GM12878 (cell line): ENCODE measurements around the gene SOX30. TPM values are rescaled to one million over a fixed set of nuclear protein-coding genes. Genes with fewer than 3 reads are reported as not detected.

Source experiments
- ATAC-seq: fragments of 200-7000 bp; cut with Tn5 transposase; 3 replicates; pipeline ENCODE4 v1.9.1; 2020; ENCODE audit warnings: mild to moderate bottlenecking, moderate library complexity
- BruUV-seq: library from RNA; stranded (reverse); fragments of 400-500 nt; replicated peaks from 2 replicates; lab custom pipeline; 2021; lab: Mats Ljungman, UMichigan
- CTCF ChIA-PET: fragments of 300-600 bp; sonication (Branson Sonifier 250); formaldehyde crosslinking; extraction: SDS; loops from one replicate; lab custom pipeline; 2021; ENCODE audit warnings: inconsistent platforms; lab: Yijun Ruan, JAX
- POLR2A ChIA-PET: fragments of 350-600 bp; formaldehyde crosslinking; extraction: SDS; loops from one replicate; lab custom pipeline; 2021; ENCODE audit warnings: inconsistent platforms; lab: Charles Lee
- RAD21 ChIA-PET: fragments of 300-600 bp; sonication (Branson Sonifier 250); formaldehyde crosslinking; loops from one replicate; lab custom pipeline; 2023; ENCODE audit warnings: antibody characterized with exemption; ENCODE audit not compliant: unreplicated experiment; lab: Charles Lee
- SMC1A ChIA-PET: fragments of 300-600 bp; sonication (Branson Sonifier 250); formaldehyde crosslinking; loops from one replicate; lab custom pipeline; 2023; ENCODE audit not compliant: unreplicated experiment, uncharacterized antibody; lab: Charles Lee
- DNase-seq: peaks from one replicate; pipeline ENCODE4 v3.0.0-alpha.2; 2011; ENCODE audit warnings: low read depth, low spot score
- FAIRE-seq: peaks from 3 replicates; lab custom pipeline; 2011; peaks lifted over from hg19 to GRCh38; lab: Jason Lieb, UNC
- H2AFZ ChIP-seq: 2 replicates; pipeline ENCODE4 v1.6.0; 2011; ENCODE audit warnings: low read depth, low read length, control low read depth; ENCODE audit not compliant: control insufficient read depth
- H3K27ac ChIP-seq: 2 replicates; pipeline ENCODE4 v1.5.1; 2011; ENCODE audit warnings: control low read depth; ENCODE audit not compliant: control insufficient read depth, insufficient read depth
- H3K27me3 ChIP-seq, 2 experiments: replicated peaks in 1 of 2; 2 replicates each; pipeline versions ENCODE4 v1.6.0 to v1.6.1; 2011; ENCODE audit warnings: low read length in 1 of 2; ENCODE audit not compliant: control insufficient read depth in 2 of 2, insufficient read depth in 2 of 2
- H3K36me3 ChIP-seq, 2 experiments: 2 replicates each; pipeline ENCODE4 v1.5.1; 2011; ENCODE audit warnings: low read length in 1 of 2; ENCODE audit not compliant: control insufficient read depth in 2 of 2, insufficient read depth in 2 of 2
- H3K4me1 ChIP-seq: 2 replicates; pipeline ENCODE4 v1.6.1; 2011; ENCODE audit warnings: mild to moderate bottlenecking, low read length, moderate library complexity, mixed read lengths; ENCODE audit not compliant: control insufficient read depth, insufficient read depth
- H3K4me2 ChIP-seq: 2 replicates; pipeline ENCODE4 v1.6.0; 2011; ENCODE audit warnings: control low read depth; ENCODE audit not compliant: control insufficient read depth, insufficient read depth
- H3K4me3 ChIP-seq: fragments of 200-600 bp; sonication (generic); 2 replicates; pipeline ENCODE4 v1.5.1; 2016
- H3K79me2 ChIP-seq: 2 replicates; pipeline ENCODE4 v1.6.0; 2011; ENCODE audit warnings: low read length; ENCODE audit not compliant: control insufficient read depth, insufficient read depth
- H3K9ac ChIP-seq: 2 replicates; pipeline ENCODE4 v1.8.0; 2011; ENCODE audit warnings: low read length, control low read depth, mixed read lengths; ENCODE audit not compliant: control insufficient read depth, insufficient read depth
- H3K9me3 ChIP-seq: replicated peaks from 3 replicates; pipeline ENCODE4 v1.5.1; 2011; ENCODE audit warnings: mild to moderate bottlenecking, low read length; ENCODE audit not compliant: control insufficient read depth, insufficient read depth
- H4K20me1 ChIP-seq: 2 replicates; pipeline ENCODE4 v1.6.0; 2011; ENCODE audit not compliant: control insufficient read depth, insufficient read depth
- CEBPB ChIP-seq, 2 experiments: fragments of 150-350 bp in 1 of 2; IDR thresholded peaks; 2 replicates each; pipeline ENCODE4 v1.6.1; 2012 to 2014; ENCODE audit warnings: low read depth in 2 of 2, low read length in 2 of 2, borderline replicate concordance in 1 of 2, inconsistent platforms in 1 of 2
- CREM ChIP-seq: IDR thresholded peaks from 2 replicates; pipeline ENCODE4 v1.6.1; 2014; ENCODE audit warnings: antibody characterized with exemption, low read depth
- PAX5 ChIP-seq: IDR thresholded peaks from 2 replicates; pipeline ENCODE4 v1.6.1; 2011; ENCODE audit warnings: low read depth, low read length, borderline replicate concordance
- PKNOX1 ChIP-seq: fragments of 450-650 bp; IDR thresholded peaks from 2 replicates; pipeline ENCODE4 v1.6.1; 2016; ENCODE audit warnings: mild to moderate bottlenecking
- YBX1 ChIP-seq: fragments of 450-650 bp; IDR thresholded peaks from 2 replicates; pipeline ENCODE4 v1.6.1; 2016; ENCODE audit warnings: antibody characterized with exemption
- ZNF274 ChIP-seq: IDR thresholded peaks from one replicate; pipeline ENCODE4 v1.8.0; 2011; ENCODE audit not compliant: insufficient read length, insufficient read depth
- ZZZ3 ChIP-seq: IDR thresholded peaks from 2 replicates; pipeline ENCODE4 v1.6.1; 2011; ENCODE audit warnings: low read depth; ENCODE audit not compliant: control insufficient read depth, insufficient read length
- WGBS: methylation state at CpG from one replicate; pipeline ENCODE4 v1.1.6; 2016; ENCODE audit warnings: low lambda C conversion rate; ENCODE audit not compliant: insufficient replicate concordance, insufficient coverage; ENCODE audit errors: missing lambda C conversion rate; 5-methylcytosine and 5-hydroxymethylcytosine counted together
- in situ Hi-C: fragments of 300-500 bp; cut with MboI; formaldehyde crosslinking; loops from 9 replicates; pipeline ENCODE4 v1.14.3; 2018; ENCODE audit warnings: mixed read lengths
- intact Hi-C: fragments of 100-400 bp; cut with micrococcal nuclease; formaldehyde crosslinking; loops from one replicate; pipeline ENCODE4 v1.14.2; 2022; ENCODE audit not compliant: unreplicated experiment
- polyA plus RNA-seq, 11 experiments: library from polyadenylated mRNA; depleted of rRNA in 4 of 11; unstranded in 6 of 11; stranded (reverse) in 5 of 11; fragments of >200 nt; fragmentation: Nextera tagmentation in 4 of 11; fragmentation: Illumina TruSeq in 1 of 11; extraction: Ambion mirVana in 4 of 11; extraction: Trizol in 1 of 11; gene quantifications; 1 replicate in 1 of 11; 2 replicates in 10 of 11; pipeline versions ENCODE4 v1.2.1 to v1.2.3, GENCODE V29; 2011 to 2016; ENCODE audit warnings: inconsistent platforms in 2 of 11, missing spikeins in 2 of 11, low read depth in 1 of 11
- total RNA-seq, 4 experiments: library from RNA; depleted of rRNA in 3 of 4; stranded (reverse); fragments of >200 nt in 3 of 4; fragmentation: Illumina TruSeq in 1 of 4; extraction: Trizol in 1 of 4; gene quantifications; 2 replicates each; pipeline versions ENCODE4 v1.2.1 to v1.2.3, GENCODE V29; 2013 to 2021
- TF ChIP-seq, protein P1 (sequence below): fragments of 450-650 bp; conservative IDR thresholded peaks from 2 replicates; pipeline ENCODE4 v1.6.1; 2017; ENCODE audit warnings: mild to moderate bottlenecking, moderate library complexity

Gene SOX30
- total and polyA plus RNA-seq, 10 of the 15 experiments (the other 5 are each of a cell fraction or from before 2014, with no cell fraction given): 0.06 to 0.32 (median 0.10) TPM; not detected in 2

GRCh38 chr5:157649101-157649500, 3.1 kb downstream of the SOX30 start:
- no peak for FAIRE-seq
- CTCF ChIA-PET: no interaction called here

More at GRCh38 chr5:157649101-157649500, 3.1 kb downstream of the SOX30 start:
- TF ChIP-seq PAX5: no peak
- no peak for TF ChIP-seq ZNF274
- no peak for TF ChIP-seq CEBPB (IDR thresholded peaks at IDR 0.05; ENCODE audit: borderline replicate concordance in 1 of 2, low read depth in 2 of 2, low read length in 2 of 2)
- TF ChIP-seq, protein P1, sequence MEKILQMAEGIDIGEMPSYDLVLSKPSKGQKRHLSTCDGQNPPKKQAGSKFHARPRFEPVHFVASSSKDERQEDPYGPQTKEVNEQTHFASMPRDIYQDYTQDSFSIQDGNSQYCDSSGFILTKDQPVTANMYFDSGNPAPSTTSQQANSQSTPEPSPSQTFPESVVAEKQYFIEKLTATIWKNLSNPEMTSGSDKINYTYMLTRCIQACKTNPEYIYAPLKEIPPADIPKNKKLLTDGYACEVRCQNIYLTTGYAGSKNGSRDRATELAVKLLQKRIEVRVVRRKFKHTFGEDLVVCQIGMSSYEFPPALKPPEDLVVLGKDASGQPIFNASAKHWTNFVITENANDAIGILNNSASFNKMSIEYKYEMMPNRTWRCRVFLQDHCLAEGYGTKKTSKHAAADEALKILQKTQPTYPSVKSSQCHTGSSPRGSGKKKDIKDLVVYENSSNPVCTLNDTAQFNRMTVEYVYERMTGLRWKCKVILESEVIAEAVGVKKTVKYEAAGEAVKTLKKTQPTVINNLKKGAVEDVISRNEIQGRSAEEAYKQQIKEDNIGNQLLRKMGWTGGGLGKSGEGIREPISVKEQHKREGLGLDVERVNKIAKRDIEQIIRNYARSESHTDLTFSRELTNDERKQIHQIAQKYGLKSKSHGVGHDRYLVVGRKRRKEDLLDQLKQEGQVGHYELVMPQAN: no peak
- no peak for TF ChIP-seq PKNOX1
- TF ChIP-seq CREM: no peak
- TF ChIP-seq YBX1: no peak
- TF ChIP-seq ZZZ3: no peak
- Histone ChIP-seq H3K27me3 (no peaks in the 10 kb centered on the region), H3K4me1 (no peaks in the 10 kb centered on the region), H3K9ac (no peak overlapping the region), H3K9me3 (peaks cover 6% of the 10 kb centered on the region; the same call in 2 of the 3 replicates), H3K4me2 (no peak overlapping the region), H3K79me2 (no peaks in the 10 kb centered on the region), H3K4me3 (no peak overlapping the region), H2AFZ (no peak overlapping the region), H4K20me1 (no peaks in the 10 kb centered on the region), H3K27ac (no peak overlapping the region), H3K36me3 (no peaks in the 10 kb centered on the region)
- ATAC-seq: no peak
- SMC1A ChIA-PET: interaction anchor here (0.6 to 2.8 kb wide), 4 partner anchors 13 to 1082 kb away, joined by 3 to 9 read pairs (median 5); no protein-coding TSS in a partner anchor
- in situ Hi-C loops (no loop called here), intact Hi-C loops (no loop called here)
- POLR2A ChIA-PET: interaction anchor here (0.6 kb wide), 1 partner anchor 36 kb away, joined by 5 read pairs; no protein-coding TSS in a partner anchor
- 0% methylated on average over 2 of the region's 2 CpGs for WGBS
- no peak for DNase-seq
- RAD21 ChIA-PET: interaction anchor here (1.3 kb wide), 1 partner anchor 109 kb away, joined by 4 read pairs; no protein-coding TSS in a partner anchor
- no TSS peak for BruUV-seq
